Muscle layer of duodenum (tissue), 2 donors: ENCODE measurements around the gene IER2.
A peak's percentile ranks its signal among the peaks of the same experiment; 100 is the strongest.
"Not testable (repeated sequence)": the region's sequence is repeated elsewhere in the genome, so short reads cannot be mapped to it uniquely, and the experiment has no call there.

Experiments
- H3K27ac ChIP-seq: one replicate; pipeline ENCODE4 v1.7.0; 2013; ENCODE audit warnings: mild to moderate bottlenecking, low read length
- H3K27me3 ChIP-seq: one replicate; pipeline ENCODE4 v1.7.0; 2013; ENCODE audit warnings: low read depth, mild to moderate bottlenecking, control low read depth, low read length
- H3K36me3 ChIP-seq, 2 donors: one replicate each; pipeline ENCODE4 v1.7.0; 2013; ENCODE audit warnings: low read length in 2 of 2, control low read depth in 1 of 2, mild to moderate bottlenecking in 1 of 2; ENCODE audit not compliant: insufficient read depth in 2 of 2, control insufficient read depth in 1 of 2
- H3K4me1 ChIP-seq, 2 donors: one replicate each; pipeline ENCODE4 v1.7.0; 2013; ENCODE audit warnings: low read length in 2 of 2, mild to moderate bottlenecking in 2 of 2, control low read depth in 1 of 2, moderate library complexity in 1 of 2; ENCODE audit not compliant: insufficient read depth in 2 of 2, control insufficient read depth in 1 of 2
- H3K4me3 ChIP-seq, 2 donors: one replicate each; pipeline ENCODE4 v1.7.0; 2013; ENCODE audit warnings: low read length in 2 of 2, low read depth in 1 of 2, mild to moderate bottlenecking in 1 of 2
- H3K9me3 ChIP-seq, 2 donors: one replicate each; pipeline ENCODE4 v1.7.0; 2013; ENCODE audit warnings: low read length in 2 of 2, control low read depth in 1 of 2, mild to moderate bottlenecking in 1 of 2; ENCODE audit not compliant: control insufficient read depth in 1 of 2
- donor health status: healthy.

Gene IER2

DNA sequence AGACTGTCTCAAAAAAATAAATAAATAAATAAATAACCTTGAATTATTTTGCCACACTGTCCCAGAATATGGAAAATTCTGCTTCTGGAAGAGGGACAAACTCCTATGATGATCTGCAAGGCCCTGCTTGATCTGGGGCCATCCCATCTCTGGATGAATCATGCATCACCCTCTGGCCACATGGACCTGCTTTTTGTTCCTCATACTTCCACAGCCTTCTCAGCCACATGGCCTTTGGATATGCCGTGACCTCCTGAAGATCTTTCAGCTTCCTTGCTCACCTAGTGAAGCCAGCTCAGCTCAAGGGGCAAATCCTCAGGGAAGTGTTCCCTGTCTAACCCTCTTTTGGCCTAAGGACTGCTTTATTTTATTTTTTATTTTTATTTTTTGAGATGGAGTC lies 10.3 kb downstream of the IER2 start:
- Histone ChIP-seq H3K4me1 (peaks cover 20 to 23% of the 10 kb centered on the region in 2 donors), H3K4me3 (no peak overlapping the region), H3K27ac (no peak overlapping the region), H3K9me3 (no peaks in the 10 kb centered on the region), H3K27me3 (no peaks in the 10 kb centered on the region), H3K36me3 (no peaks in the 10 kb centered on the region)

DNA sequence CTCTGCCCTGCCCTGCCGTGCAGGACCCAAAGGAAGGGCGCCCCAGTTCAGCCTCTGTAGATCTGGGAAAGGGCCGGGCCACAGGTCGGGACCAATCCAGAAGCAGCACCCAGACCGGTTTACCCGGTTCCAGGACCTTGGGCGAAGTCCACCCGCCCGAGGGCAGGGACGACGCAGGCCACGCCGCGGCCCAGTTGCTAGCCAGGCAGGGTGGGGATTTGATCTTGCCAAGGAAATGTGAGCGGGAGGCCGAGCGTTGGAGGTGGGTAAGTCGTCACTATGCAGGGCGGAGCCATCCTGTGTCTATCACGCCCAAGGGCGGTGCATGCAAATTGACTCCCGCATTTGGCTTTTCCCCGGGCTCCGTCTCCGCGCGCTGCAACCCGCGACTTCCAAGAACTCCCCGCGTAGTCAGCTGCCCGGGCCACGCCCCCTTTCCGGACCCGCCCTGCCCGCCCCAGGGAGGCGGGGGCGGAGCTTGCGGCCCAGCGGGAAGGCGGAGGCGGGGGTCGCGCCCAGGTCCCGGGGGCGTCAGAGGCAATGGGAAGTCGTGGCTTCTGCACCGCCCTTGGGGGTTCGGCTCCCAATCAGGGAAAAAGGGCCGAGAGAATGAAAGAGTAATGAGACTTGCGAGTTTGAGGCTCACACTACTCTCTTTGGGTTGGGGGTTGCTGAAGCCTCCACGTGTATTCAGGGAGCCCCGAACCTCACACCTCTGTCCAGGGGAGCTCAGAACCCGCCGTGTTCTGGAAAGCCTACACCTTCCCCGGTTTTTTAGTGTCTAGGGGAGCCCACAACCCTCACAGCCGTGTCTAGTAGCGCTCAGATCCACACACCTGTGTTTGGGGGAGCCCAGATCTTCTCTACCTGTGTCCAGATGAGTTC lies 12.8 kb downstream of the IER2 start:
- Histone ChIP-seq H3K27me3 (no peaks in the 10 kb centered on the region), H3K27ac (peak overlapping the region; percentile 99), H3K36me3 (no peaks in the 10 kb centered on the region), H3K9me3 (no peaks in the 10 kb centered on the region), H3K4me1 (peaks cover 17 to 20% of the 10 kb centered on the region in 2 donors), H3K4me3 (peak overlapping the region; percentile 54 to 57)

DNA sequence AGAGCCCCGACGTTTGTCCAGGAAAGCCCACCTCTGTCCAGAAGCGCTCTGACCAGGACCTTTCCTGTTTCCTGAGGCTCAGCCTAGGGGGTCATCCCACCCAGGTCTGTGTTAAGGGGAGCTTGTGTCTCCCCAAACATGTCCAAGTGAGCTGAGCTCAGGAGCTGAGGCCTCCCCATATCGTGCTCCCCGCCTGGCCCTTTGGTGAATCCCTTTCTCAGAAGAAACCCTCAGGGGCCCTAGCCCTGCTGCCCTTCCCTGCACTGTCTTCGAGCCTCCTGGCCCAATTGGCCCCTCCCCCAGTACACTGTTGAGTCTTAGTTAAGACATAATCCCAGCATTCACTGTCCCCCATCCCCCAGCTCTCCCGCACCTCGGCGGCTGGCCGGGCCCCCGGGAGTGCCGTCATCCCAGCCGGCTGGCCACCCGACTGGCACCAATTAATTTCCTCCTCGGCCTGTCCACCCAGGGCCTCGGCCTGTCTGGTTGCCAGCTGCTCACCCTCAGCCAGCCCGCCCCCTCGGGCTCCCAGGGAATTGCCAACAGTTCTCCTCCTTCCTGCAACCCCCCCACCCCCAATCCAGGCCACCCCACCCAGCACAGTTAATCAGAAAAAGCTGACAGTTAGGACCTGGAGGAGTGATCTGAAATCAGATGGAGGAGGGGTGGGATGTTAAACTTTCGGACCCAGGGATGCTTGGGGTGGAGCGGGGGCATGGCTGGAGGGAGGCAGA lies 13.6 kb downstream of the IER2 start:
- Histone ChIP-seq H3K4me3 (peak overlapping the region; percentile 51 to 54), H3K36me3 (no peaks in the 10 kb centered on the region), H3K27me3 (no peaks in the 10 kb centered on the region), H3K27ac (peak overlapping the region; percentile 99), H3K9me3 (no peaks in the 10 kb centered on the region), H3K4me1 (peaks cover 17 to 20% of the 10 kb centered on the region in 2 donors)

DNA sequence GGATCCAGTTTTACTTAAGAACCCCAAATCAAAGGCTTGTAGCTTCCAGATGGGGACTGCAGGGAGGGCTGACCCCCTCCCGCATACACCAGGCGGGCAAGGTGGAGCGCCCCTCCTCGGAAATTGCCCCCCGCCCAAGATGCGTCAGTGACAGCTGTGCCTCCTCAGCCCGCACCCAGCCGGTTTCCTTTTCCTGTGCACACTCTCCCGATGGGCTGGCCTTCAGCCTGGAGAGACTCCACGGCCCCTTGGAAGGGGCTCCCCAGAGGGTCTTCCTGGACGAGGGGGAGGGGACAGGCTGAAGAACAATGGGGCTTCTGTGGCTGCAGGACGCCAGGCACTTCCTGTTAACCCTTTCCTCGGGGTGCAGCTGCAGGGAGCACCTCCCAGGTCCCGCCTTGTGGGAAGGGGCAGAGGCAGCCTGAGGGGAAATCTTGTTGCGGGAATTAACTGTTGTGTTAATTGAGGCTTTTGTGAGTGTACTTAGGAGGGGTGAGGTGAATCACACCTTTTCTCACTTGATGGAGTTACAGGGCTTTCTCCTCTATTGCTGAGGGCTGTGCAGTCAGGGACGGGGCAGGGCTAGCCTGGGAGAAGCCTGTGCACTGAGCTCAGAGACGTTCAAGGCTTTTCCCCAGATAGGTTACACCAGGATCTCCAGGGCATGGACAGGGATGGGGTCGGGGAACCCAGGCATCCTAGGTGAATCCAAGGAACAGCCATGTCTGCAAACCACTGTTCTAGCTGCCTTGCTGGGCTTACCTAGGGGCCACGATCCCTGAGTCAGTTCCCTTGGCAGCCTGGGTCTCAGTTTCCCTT lies 14.3 kb downstream of the IER2 start:
- Histone ChIP-seq H3K27me3 (no peaks in the 10 kb centered on the region), H3K4me1 (peaks cover 17 to 20% of the 10 kb centered on the region in 2 donors), H3K4me3 (peak overlapping the region; percentile 33 to 54), H3K27ac (peak overlapping the region; percentile 99), H3K9me3 (no peaks in the 10 kb centered on the region), H3K36me3 (no peaks in the 10 kb centered on the region)

DNA sequence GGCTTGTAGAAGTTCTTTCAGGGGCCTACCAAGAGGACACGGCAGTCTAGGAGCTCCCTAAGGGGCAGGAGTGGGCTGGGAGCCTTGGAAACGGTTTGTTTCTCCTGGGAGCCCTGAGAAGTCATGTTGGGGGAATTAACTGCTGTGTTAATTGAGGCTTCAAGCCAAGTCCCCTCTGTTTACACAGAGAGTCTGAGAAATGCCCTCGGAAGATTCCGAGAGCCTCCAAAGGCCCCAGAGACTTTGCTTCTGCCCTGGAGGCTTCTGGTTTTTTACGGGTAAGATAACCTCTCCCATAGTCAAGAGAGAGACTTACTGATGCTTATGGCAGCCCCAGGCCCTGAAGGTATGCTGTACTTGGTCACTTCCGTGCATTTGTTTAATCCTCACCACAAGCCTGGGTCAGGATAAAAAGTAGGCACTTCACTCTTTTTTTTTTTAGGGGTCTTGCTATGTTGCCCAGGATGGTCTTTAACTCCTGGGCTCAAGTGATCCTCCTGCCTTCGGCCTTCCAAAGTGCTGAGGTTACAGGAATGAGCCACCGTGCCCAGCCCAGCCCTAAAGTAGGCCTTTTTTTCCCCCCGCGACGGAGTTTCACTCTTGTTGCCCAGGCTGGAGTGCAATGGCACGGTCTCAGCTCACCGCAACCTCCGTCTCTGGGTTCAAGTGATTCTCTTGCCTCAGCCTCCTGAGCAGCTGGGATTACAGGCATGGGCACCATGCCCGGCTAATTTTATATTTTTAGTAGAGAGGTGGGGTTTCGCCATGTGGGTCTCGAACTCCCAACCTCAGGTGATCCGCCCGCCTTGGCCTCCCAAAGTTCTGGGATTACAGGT lies 15.2 kb downstream of the IER2 start:
- Histone ChIP-seq H3K4me1 (peaks cover 17 to 20% of the 10 kb centered on the region in 2 donors), H3K27ac (peak overlapping the region; percentile 99), H3K4me3 (peak overlapping the region in 1 of 2 donors; percentile 33), H3K36me3 (no peaks in the 10 kb centered on the region), H3K9me3 (no peaks in the 10 kb centered on the region), H3K27me3 (no peaks in the 10 kb centered on the region)

DNA sequence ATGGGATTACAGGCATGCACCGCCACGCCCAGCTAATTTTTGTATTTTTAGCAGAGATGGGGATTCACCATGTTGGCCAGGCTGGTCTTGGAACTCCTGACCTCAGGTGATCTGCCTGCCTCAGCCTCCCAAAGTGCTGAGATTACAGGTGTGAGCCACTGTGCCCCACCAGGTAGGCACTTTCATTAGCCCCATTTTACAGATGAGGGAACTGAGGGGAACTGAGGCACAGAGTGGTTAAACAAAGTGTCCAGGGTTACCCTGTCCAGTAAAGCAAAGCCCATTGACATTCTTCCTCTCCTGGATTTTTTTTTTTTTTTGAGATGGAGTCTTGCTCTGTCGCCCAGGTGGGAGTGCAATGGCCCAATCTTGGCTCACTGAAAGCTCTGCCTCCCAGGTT lies 15.9 kb downstream of the IER2 start:
- not testable (repeated sequence) for H3K9me3 ChIP-seq
- peak overlapping the region; percentile 88 for H3K27ac ChIP-seq

DNA sequence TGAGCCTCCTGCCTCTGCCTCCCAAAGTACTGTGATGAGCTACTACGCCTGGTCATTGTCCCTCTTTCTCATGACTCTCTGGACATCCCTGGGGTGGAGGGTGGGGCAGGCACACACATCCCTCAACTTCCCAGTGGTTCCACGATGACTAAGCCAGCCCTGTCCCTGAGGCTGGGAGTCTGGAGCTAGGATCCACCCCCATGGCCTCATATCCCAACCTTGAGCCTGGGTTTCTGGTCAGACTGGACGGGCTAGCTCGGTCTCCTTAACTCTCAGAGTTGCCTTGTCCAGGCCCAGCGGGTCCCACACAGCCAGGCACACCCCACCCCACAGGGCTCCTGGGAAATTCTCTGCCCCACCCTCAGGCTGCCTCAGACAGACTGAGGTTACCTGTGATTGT lies 19.6 kb downstream of the IER2 start:
- no peak overlapping the region for H3K27ac ChIP-seq
- H3K9me3 ChIP-seq: no peaks in the 10 kb centered on the region

More for the DNA sequence above, 15.9 kb downstream of the IER2 start:
- not testable (repeated sequence) for H3K36me3 ChIP-seq, H3K4me3 ChIP-seq, H3K27me3 ChIP-seq
- H3K4me1 ChIP-seq: peaks cover 17 to 20% of the 10 kb centered on the region in 2 donors

DNA sequence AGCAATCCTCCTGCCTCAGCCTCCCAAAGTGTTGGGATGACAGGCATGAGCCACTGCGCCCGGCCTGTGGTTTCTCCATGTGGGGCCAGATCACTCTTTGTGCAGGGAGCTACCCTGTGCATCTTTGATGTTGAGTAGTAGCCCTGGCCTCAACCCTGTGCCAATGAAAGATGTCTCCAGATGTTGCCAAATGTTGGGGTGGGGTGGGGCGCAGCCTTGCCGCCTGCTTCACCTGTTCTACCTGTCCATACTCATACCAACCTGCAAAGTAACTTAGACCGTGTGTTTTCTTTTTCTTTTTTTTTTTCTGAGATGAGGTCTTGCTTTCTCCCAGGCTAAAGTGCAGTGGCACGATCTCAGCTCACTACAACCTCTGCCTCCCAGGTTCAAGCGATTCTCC lies 20.9 kb downstream of the IER2 start:
- H3K36me3 ChIP-seq: no peaks in the 10 kb centered on the region
- H3K27me3 ChIP-seq: no peaks in the 10 kb centered on the region
- no peak overlapping the region for H3K27ac ChIP-seq
- peaks cover 6 to 8% of the 10 kb centered on the region in 2 donors for H3K4me1 ChIP-seq
- H3K9me3 ChIP-seq: no peaks in the 10 kb centered on the region
- no peak overlapping the region for H3K4me3 ChIP-seq

More for the DNA sequence above, 19.6 kb downstream of the IER2 start:
- H3K36me3 ChIP-seq: no peaks in the 10 kb centered on the region
- H3K4me1 ChIP-seq: peaks cover 8 to 12% of the 10 kb centered on the region in 2 donors
- H3K4me3 ChIP-seq: no peak overlapping the region
- no peaks in the 10 kb centered on the region for H3K27me3 ChIP-seq

DNA sequence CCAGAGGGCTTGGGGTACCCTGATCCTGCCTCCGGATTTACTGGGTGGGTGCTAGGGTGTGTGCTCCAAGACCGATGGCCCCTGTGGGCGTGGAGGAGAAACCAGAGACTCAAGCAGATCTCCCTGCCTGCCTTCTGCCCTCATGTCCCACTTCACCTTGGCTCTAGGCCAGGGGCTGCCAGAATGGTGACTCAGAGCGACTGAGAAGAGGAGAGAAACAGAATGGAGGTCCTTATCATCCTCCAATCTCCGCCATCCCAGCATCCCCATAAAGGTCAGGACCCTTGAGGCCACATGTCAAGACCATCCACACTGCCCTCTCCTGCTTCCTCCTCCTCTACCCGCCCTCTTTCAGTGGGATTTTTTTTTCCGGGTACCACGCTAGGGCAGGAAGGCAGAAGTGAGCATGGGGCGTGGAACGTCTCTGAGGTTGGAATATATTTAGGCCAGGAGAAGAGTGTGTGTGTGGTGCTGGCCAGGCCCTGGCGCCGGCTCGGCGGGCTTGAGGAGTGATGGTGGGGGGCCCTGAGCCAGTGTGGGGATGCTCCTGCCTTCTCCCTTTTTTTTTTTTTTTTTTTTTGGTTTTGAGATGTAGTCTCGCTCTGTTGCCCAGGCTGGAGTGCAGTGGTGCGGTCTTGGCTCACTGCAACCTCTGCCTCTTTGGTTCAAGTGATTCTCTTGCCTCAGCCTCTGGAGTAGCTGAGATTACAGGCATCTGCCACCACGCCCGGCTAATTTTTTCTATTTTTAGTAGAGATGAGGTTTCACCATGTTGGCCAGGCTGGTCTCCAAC lies 22.3 kb downstream of the IER2 start:
- H3K4me3 ChIP-seq: no peak overlapping the region
- peaks cover 6 to 8% of the 10 kb centered on the region in 2 donors for H3K4me1 ChIP-seq
- no peaks in the 10 kb centered on the region for H3K36me3 ChIP-seq
- no peaks in the 10 kb centered on the region for H3K9me3 ChIP-seq
- H3K27ac ChIP-seq: peak overlapping the region; percentile 69
- H3K27me3 ChIP-seq: no peaks in the 10 kb centered on the region
